ENCODE measurements around the gene IL17RA.

- no peak for TF ChIP-seq SMC3 (conservative IDR thresholded peaks at IDR 0.05; ENCODE audit: poor library complexity)
- no peak for TF ChIP-seq REST (IDR thresholded peaks at IDR 0.05; ENCODE audit: borderline replicate concordance)
- no peak for TF ChIP-seq CTCF (IDR thresholded peaks at IDR 0.05; ENCODE audit: poor library complexity, severe bottlenecking)
- TF ChIP-seq POLR2AphosphoS5 (IDR thresholded peaks at IDR 0.05), result no peak
These were observed 21.2 kb upstream of the IL17RA start for GRCh38 chr22:17063411-17064106.
